ENCODE results near the gene ATP9A. TPM values are rescaled to one million over a fixed set of nuclear protein-coding genes. Genes with fewer than 3 reads are reported as not detected.
"Not testable (repeated sequence)": the region's sequence is repeated elsewhere in the genome, so short reads cannot be mapped to it uniquely, and the experiment has no call there.

ATP9A gene
- total and polyA plus RNA-seq, 2 experiments from 2014 or later, result 11.3 to 16.9 TPM

GRCh38 chr20:51790256-51790655 lies 22.1 kb upstream of the ATP9A start:
- Histone ChIP-seq H3K27ac (no peak overlapping the region), H3K4me1 (ENCODE audit: low read depth) (peaks cover 12% of the 10 kb centered on the region), H3K4me3 (no peak overlapping the region), H3K9me3 (ENCODE audit: low read depth) (no peaks in the 10 kb centered on the region), H3K36me3 (peaks cover 41% of the 10 kb centered on the region), H3K27me3 (no peaks in the 10 kb centered on the region)
- no peak for TF ChIP-seq CTCF (IDR thresholded peaks at IDR 0.05; ENCODE audit: low read depth, low read length)
- DNase-seq (ENCODE audit: low read depth in 1 of 2, low spot score in 1 of 2), result no peak

GRCh38 chr20:51789434-51789833 lies 21.2 kb upstream of the ATP9A start:
- Histone ChIP-seq H3K4me1 (ENCODE audit: low read depth) (peaks cover 12% of the 10 kb centered on the region), H3K27ac (no peak overlapping the region), H3K36me3 (peaks cover 48% of the 10 kb centered on the region), H3K4me3 (no peak overlapping the region), H3K9me3 (ENCODE audit: low read depth) (no peaks in the 10 kb centered on the region), H3K27me3 (no peaks in the 10 kb centered on the region)
- DNase-seq (ENCODE audit: low read depth in 1 of 2, low spot score in 1 of 2), result no peak
- no peak for TF ChIP-seq CTCF (IDR thresholded peaks at IDR 0.05; ENCODE audit: low read depth, low read length)

- H3K27me3 ChIP-seq, result no peaks in the 10 kb centered on the region
- H3K27ac ChIP-seq, result no peak overlapping the region
- no peaks in the 10 kb centered on the region for H3K9me3 ChIP-seq (ENCODE audit: low read depth)
- peaks cover 55% of the 10 kb centered on the region for H3K36me3 ChIP-seq
- no peak for TF ChIP-seq CTCF (IDR thresholded peaks at IDR 0.05; ENCODE audit: low read depth, low read length)
- no peak for DNase-seq (ENCODE audit: low read depth in 1 of 2, low spot score in 1 of 2)
- H3K4me1 ChIP-seq (ENCODE audit: low read depth), result peaks cover 10% of the 10 kb centered on the region
- no peak overlapping the region for H3K4me3 ChIP-seq
These were observed 20.6 kb upstream of the ATP9A start for GRCh38 chr20:51788822-51789221.

GRCh38 chr20:51784299-51784698 lies 16.1 kb upstream of the ATP9A start:
- Histone ChIP-seq H3K36me3 (peaks cover 46% of the 10 kb centered on the region), H3K27ac (no peak overlapping the region), H3K4me1 (ENCODE audit: low read depth) (no peaks in the 10 kb centered on the region), H3K4me3 (no peak overlapping the region), H3K9me3 (ENCODE audit: low read depth) (no peaks in the 10 kb centered on the region), H3K27me3 (no peaks in the 10 kb centered on the region)
- TF ChIP-seq CTCF (IDR thresholded peaks at IDR 0.05; ENCODE audit: low read depth, low read length), result no peak
- DNase-seq (ENCODE audit: low read depth in 1 of 2, low spot score in 1 of 2), result no peak

- H3K4me3 ChIP-seq; H3K9me3 ChIP-seq (ENCODE audit: low read depth); H3K4me1 ChIP-seq (ENCODE audit: low read depth); H3K36me3 ChIP-seq; H3K27ac ChIP-seq; H3K27me3 ChIP-seq; DNase-seq (ENCODE audit: low read depth in 1 of 2, low spot score in 1 of 2): not testable (repeated sequence)
These were observed 10.1 kb upstream of the ATP9A start for GRCh38 chr20:51778229-51778759.

- H3K27me3 ChIP-seq, result no peaks in the 10 kb centered on the region
- H3K27ac ChIP-seq, result no peak overlapping the region
- no peak overlapping the region for H3K4me3 ChIP-seq
- DNase-seq (ENCODE audit: low read depth in 1 of 2, low spot score in 1 of 2), result no peak
- no peaks in the 10 kb centered on the region for H3K9me3 ChIP-seq (ENCODE audit: low read depth)
- H3K4me1 ChIP-seq (ENCODE audit: low read depth), result no peaks in the 10 kb centered on the region
- TF ChIP-seq CTCF (IDR thresholded peaks at IDR 0.05; ENCODE audit: low read depth, low read length), result no peak
- H3K36me3 ChIP-seq, result no peaks in the 10 kb centered on the region
These were observed 7.1 kb upstream of the ATP9A start for GRCh38 chr20:51775241-51775640.

Measured in cardiac muscle cell (in vitro differentiated cells and primary cell).